HepG2 (cell line): ENCODE results near the gene SSTR5. TPM values are rescaled to one million over a fixed set of nuclear protein-coding genes. Genes with fewer than 3 reads are reported as not detected.
A peak's percentile ranks its signal among the peaks of the same experiment; 100 is the strongest.

Source experiments
- DR1 ChIP-seq: sonication (generic); formaldehyde crosslinking; IDR thresholded peaks from 2 replicates; pipeline ENCODE4 v1.8.0; 2021; ENCODE audit warnings: mild to moderate bottlenecking, missing genetic modification reagents, inconsistent platforms
- DRAP1 ChIP-seq: IDR thresholded peaks from 2 replicates; pipeline ENCODE4 v1.6.1; 2016; ENCODE audit warnings: missing genetic modification reagents, missing compliant biosample characterization
- ELF1 ChIP-seq: sonication (generic); formaldehyde crosslinking; IDR thresholded peaks from 2 replicates; pipeline ENCODE4 v1.4.0; 2020; ENCODE audit warnings: missing genetic modification reagents
- IKZF1 ChIP-seq: fragments of 450-650 bp; IDR thresholded peaks from 2 replicates; pipeline ENCODE4 v1.7.1; 2016
- JUND ChIP-seq: sonication (generic); formaldehyde crosslinking; IDR thresholded peaks from 2 replicates; pipeline ENCODE4 v1.8.0; 2022; ENCODE audit warnings: mild to moderate bottlenecking, missing genetic modification reagents
- LCORL ChIP-seq, 2 experiments: fragments of 450-650 bp in 1 of 2; sonication (generic) in 1 of 2; formaldehyde crosslinking in 1 of 2; IDR thresholded peaks; 2 replicates each; pipeline versions ENCODE4 v1.5.0 to v1.6.1; 2017 to 2020; ENCODE audit warnings: antibody characterized with exemption in 1 of 2, missing genetic modification reagents in 1 of 2
- POLR2AphosphoS2 ChIP-seq: IDR thresholded peaks from 2 replicates; pipeline ENCODE4 v1.6.1; 2011; ENCODE audit warnings: low read depth, low read length, improper control_type of control experiment
- RARA ChIP-seq: IDR thresholded peaks from 2 replicates; pipeline ENCODE4 v1.6.1; 2016; ENCODE audit warnings: missing genetic modification reagents, missing compliant biosample characterization
- SATB2 ChIP-seq: sonication (generic); formaldehyde crosslinking; IDR thresholded peaks from 2 replicates; pipeline ENCODE4 v1.5.0; 2020; ENCODE audit warnings: missing genetic modification reagents
- ZIK1 ChIP-seq: sonication (generic); formaldehyde crosslinking; IDR thresholded peaks from 2 replicates; pipeline ENCODE4 v1.5.0; 2020; ENCODE audit warnings: mild to moderate bottlenecking, low read depth, missing genetic modification reagents, borderline replicate concordance
- ZNF235 ChIP-seq: sonication (generic); formaldehyde crosslinking; IDR thresholded peaks from 2 replicates; pipeline ENCODE4 v1.8.1; 2023; ENCODE audit warnings: mild to moderate bottlenecking, missing genetic modification reagents, borderline replicate concordance
- ZNF296 ChIP-seq: sonication (generic); formaldehyde crosslinking; conservative IDR thresholded peaks from 2 replicates; pipeline ENCODE4 v1.5.0; 2020; ENCODE audit warnings: mild to moderate bottlenecking, missing genetic modification reagents
- ZNF44 ChIP-seq: sonication (generic); formaldehyde crosslinking; IDR thresholded peaks from 2 replicates; pipeline ENCODE4 v1.5.1; 2020; ENCODE audit warnings: mild to moderate bottlenecking, missing genetic modification reagents
- ZNF552 ChIP-seq: sonication (generic); formaldehyde crosslinking; IDR thresholded peaks from 2 replicates; pipeline ENCODE4 v1.9.0; 2022; ENCODE audit warnings: missing genetic modification reagents, mild to moderate bottlenecking, borderline replicate concordance
- polyA plus RNA-seq, 8 experiments: library from polyadenylated mRNA; depleted of rRNA in 3 of 8; stranded (reverse) in 7 of 8; unstranded in 1 of 8; fragments of >200 nt; fragmentation: Illumina TruSeq in 4 of 8; extraction: Trizol in 4 of 8; gene quantifications; 2 replicates each; pipeline versions ENCODE4 v1.2.1 to v1.2.3, GENCODE V29; 2011 to 2016; ENCODE audit warnings: low read depth in 4 of 8, missing spikeins in 1 of 8, mixed read lengths in 1 of 8; ENCODE audit not compliant: insufficient read depth in 1 of 8
- total RNA-seq, 5 experiments: library from RNA; depleted of rRNA; stranded (reverse); fragments of >200 nt; fragmentation: Illumina TruSeq; extraction: Trizol; gene quantifications; 2 replicates each; pipeline ENCODE4 v1.2.3, GENCODE V29; 2016; ENCODE audit warnings: low read depth in 1 of 5
- TF ChIP-seq, protein P1 (sequence below): sonication (generic); IDR thresholded peaks from 2 replicates; pipeline ENCODE4 v1.6.1; 2016; ENCODE audit warnings: low read depth, borderline replicate concordance
- TF ChIP-seq, protein P2 (sequence below): sonication (generic); formaldehyde crosslinking; IDR thresholded peaks from 2 replicates; pipeline ENCODE4 v1.5.1; 2020; ENCODE audit warnings: mild to moderate bottlenecking, missing genetic modification reagents, borderline replicate concordance
- TF ChIP-seq, protein P3 (sequence below): sonication (generic); formaldehyde crosslinking; conservative IDR thresholded peaks from 2 replicates; pipeline ENCODE4 v1.5.0; 2020; ENCODE audit warnings: missing genetic modification reagents
- TF ChIP-seq, protein P4 (sequence below): sonication (generic); formaldehyde crosslinking; IDR thresholded peaks from 2 replicates; pipeline ENCODE4 v1.4.0; 2020; ENCODE audit warnings: mild to moderate bottlenecking, missing genetic modification reagents
- TF ChIP-seq, protein P5 (sequence below): sonication (generic); formaldehyde crosslinking; IDR thresholded peaks from 2 replicates; pipeline ENCODE4 v1.5.0; 2020; ENCODE audit warnings: mild to moderate bottlenecking, missing genetic modification reagents

The SSTR5 gene
- total and polyA plus RNA-seq, 2 of the 13 experiments (the other 11 are each of a cell fraction or from before 2014, with no cell fraction given): 0.20 to 0.49 TPM

DNA sequence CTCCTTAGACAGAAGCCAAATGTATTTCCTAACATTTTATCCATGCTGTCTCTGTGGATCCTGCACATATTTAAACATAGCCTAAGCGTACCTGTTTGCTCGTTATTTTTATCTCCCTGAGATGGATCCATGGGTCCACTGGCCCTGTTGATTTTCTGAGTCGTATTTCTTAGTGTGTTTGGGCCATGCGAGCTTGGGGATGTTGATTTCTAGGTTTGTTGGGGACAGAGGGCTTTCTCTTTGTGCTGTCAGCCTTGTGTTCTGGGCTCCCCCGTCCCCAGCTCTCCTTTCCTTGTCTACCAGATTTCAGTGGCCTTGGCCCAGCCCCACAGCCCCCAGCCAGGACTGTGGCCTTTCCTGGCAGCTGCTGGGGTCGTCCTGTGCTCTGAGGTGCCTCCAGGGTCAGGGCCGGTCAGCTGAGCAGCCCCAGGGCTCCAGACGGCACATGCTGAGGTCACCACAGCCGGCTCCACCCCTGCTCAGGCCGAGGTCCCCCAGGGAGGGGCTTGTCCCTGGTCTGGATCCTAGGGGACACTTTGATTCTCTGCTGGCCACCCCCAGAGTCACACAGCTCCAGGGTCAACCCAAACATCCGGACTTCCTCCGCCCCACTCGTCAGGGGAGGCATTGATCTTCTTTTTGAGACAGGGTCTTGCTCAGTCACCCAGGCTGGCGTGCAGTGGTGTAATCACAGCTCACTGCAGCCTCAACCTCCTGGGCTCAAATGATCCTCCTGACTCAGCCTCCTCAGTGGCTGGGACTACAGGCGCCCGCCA, 4.4 kb downstream of the SSTR5 start (continued):
- no peak for TF ChIP-seq ZNF296 (CRISPR knock-in tag)
- TF ChIP-seq ZNF44 (CRISPR knock-in tag): no peak
- TF ChIP-seq ZNF235 (CRISPR knock-in tag): no peak
- no peak for TF ChIP-seq SATB2 (CRISPR knock-in tag)
- no peak for TF ChIP-seq IKZF1
- TF ChIP-seq ZNF552 (CRISPR knock-in tag): no peak
- TF ChIP-seq, protein P1, sequence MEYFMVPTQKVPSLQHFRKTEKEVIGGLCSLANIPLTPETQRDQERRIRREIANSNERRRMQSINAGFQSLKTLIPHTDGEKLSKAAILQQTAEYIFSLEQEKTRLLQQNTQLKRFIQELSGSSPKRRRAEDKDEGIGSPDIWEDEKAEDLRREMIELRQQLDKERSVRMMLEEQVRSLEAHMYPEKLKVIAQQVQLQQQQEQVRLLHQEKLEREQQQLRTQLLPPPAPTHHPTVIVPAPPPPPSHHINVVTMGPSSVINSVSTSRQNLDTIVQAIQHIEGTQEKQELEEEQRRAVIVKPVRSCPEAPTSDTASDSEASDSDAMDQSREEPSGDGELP: peak; percentile 96
- 0 out of 2 replicates have a peak, but pooled peaks have one; percentile 32 for TF ChIP-seq JUND
- TF ChIP-seq, protein P2, sequence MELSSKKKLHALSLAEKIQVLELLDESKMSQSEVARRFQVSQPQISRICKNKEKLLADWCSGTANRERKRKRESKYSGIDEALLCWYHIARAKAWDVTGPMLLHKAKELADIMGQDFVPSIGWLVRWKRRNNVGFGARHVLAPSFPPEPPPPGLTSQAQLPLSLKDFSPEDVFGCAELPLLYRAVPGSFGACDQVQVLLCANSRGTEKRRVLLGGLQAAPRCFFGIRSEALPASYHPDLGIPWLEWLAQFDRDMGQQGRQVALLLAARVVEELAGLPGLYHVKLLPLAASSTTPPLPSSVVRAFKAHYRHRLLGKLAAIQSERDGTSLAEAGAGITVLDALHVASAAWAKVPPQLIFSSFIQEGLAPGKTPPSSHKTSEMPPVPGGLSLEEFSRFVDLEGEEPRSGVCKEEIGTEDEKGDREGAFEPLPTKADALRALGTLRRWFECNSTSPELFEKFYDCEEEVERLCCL (CRISPR knock-in tag): no peak
- TF ChIP-seq, protein P3, sequence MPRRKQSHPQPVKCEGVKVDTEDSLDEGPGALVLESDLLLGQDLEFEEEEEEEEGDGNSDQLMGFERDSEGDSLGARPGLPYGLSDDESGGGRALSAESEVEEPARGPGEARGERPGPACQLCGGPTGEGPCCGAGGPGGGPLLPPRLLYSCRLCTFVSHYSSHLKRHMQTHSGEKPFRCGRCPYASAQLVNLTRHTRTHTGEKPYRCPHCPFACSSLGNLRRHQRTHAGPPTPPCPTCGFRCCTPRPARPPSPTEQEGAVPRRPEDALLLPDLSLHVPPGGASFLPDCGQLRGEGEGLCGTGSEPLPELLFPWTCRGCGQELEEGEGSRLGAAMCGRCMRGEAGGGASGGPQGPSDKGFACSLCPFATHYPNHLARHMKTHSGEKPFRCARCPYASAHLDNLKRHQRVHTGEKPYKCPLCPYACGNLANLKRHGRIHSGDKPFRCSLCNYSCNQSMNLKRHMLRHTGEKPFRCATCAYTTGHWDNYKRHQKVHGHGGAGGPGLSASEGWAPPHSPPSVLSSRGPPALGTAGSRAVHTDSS (CRISPR knock-in tag): no peak
- TF ChIP-seq DRAP1: no peak
- TF ChIP-seq, protein P4, sequence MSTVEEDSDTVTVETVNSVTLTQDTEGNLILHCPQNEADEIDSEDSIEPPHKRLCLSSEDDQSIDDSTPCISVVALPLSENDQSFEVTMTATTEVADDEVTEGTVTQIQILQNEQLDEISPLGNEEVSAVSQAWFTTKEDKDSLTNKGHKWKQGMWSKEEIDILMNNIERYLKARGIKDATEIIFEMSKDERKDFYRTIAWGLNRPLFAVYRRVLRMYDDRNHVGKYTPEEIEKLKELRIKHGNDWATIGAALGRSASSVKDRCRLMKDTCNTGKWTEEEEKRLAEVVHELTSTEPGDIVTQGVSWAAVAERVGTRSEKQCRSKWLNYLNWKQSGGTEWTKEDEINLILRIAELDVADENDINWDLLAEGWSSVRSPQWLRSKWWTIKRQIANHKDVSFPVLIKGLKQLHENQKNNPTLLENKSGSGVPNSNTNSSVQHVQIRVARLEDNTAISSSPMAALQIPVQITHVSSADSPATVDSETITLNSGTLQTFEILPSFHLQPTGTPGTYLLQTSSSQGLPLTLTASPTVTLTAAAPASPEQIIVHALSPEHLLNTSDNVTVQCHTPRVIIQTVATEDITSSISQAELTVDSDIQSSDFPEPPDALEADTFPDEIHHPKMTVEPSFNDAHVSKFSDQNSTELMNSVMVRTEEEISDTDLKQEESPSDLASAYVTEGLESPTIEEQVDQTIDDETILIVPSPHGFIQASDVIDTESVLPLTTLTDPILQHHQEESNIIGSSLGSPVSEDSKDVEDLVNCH (CRISPR knock-in tag): no peak
- TF ChIP-seq POLR2AphosphoS2: no peak
- no peak for TF ChIP-seq DR1 (CRISPR knock-in tag)
- no peak for TF ChIP-seq LCORL (IDR thresholded peaks at IDR 0.05)
- peak; percentile 78 for TF ChIP-seq LCORL (CRISPR knock-in tag; IDR thresholded peaks at IDR 0.05)
- TF ChIP-seq ZIK1 (CRISPR knock-in tag): no peak
- peak; percentile 97 for TF ChIP-seq RARA (CRISPR knock-in tag)
- TF ChIP-seq, protein P5, sequence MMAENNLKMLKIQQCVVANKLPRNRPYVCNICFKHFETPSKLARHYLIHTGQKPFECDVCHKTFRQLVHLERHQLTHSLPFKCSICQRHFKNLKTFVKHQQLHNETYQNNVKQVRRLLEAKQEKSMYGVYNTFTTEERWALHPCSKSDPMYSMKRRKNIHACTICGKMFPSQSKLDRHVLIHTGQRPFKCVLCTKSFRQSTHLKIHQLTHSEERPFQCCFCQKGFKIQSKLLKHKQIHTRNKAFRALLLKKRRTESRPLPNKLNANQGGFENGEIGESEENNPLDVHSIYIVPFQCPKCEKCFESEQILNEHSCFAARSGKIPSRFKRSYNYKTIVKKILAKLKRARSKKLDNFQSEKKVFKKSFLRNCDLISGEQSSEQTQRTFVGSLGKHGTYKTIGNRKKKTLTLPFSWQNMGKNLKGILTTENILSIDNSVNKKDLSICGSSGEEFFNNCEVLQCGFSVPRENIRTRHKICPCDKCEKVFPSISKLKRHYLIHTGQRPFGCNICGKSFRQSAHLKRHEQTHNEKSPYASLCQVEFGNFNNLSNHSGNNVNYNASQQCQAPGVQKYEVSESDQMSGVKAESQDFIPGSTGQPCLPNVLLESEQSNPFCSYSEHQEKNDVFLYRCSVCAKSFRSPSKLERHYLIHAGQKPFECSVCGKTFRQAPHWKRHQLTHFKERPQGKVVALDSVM (CRISPR knock-in tag): peak; percentile 100
- TF ChIP-seq ELF1 (CRISPR knock-in tag): no peak
